ENCODE measurements around the gene EIF4G1.

Gene EIF4G1

GRCh38 chr3:184368586-184369183, 54.3 kb downstream of the EIF4G1 start:
- no peak for DNase-seq (ENCODE audit: low read depth in 3 of 3)

- peak in 2 of 3 donors; percentile 41 to 48 for DNase-seq (ENCODE audit: low read depth in 3 of 3)
Measured at GRCh38 chr3:184371570-184372018, 57.2 kb downstream of the EIF4G1 start.

- no peak for DNase-seq (ENCODE audit: low read depth in 3 of 3)
Measured at GRCh38 chr3:184372296-184372821, 58.0 kb downstream of the EIF4G1 start.

GRCh38 chr3:184372911-184373310, 58.5 kb downstream of the EIF4G1 start:
- no peak for DNase-seq (ENCODE audit: low read depth in 3 of 3)

- no peak for DNase-seq (ENCODE audit: low read depth in 3 of 3)
Measured at GRCh38 chr3:184373422-184373821, 59.0 kb downstream of the EIF4G1 start.

GRCh38 chr3:184375747-184376461, 61.5 kb downstream of the EIF4G1 start:
- DNase-seq (ENCODE audit: low read depth in 3 of 3): no peak

- no peak for DNase-seq (ENCODE audit: low read depth in 3 of 3)
Measured at GRCh38 chr3:184377374-184377773, 63.0 kb downstream of the EIF4G1 start.

- no peak for DNase-seq (ENCODE audit: low read depth in 3 of 3)
Measured at GRCh38 chr3:184377882-184378445, 63.6 kb downstream of the EIF4G1 start, which contains the start of gene THPO. Gene THPO, minus strand, starts transcription at chr3:184378207. Its CDS starts 1,948 bp downstream, at chr3:184376259.

- no peak for DNase-seq (ENCODE audit: low read depth in 3 of 3)
Measured at GRCh38 chr3:184378651-184379357, 64.4 kb downstream of the EIF4G1 start.

- DNase-seq (ENCODE audit: low read depth in 3 of 3): no peak
Measured at GRCh38 chr3:184379358-184380184, 65.2 kb downstream of the EIF4G1 start, which contains the start of gene CHRD. Gene CHRD, plus strand, starts transcription at chr3:184380054. Its CDS starts 265 bp downstream, at chr3:184380319.

GRCh38 chr3:184380185-184380626, 65.8 kb downstream of the EIF4G1 start:
- DNase-seq (ENCODE audit: low read depth in 3 of 3): no peak

GRCh38 chr3:184380627-184381260, 66.3 kb downstream of the EIF4G1 start:
- DNase-seq (ENCODE audit: low read depth in 3 of 3): no peak

GRCh38 chr3:184381261-184382224, 67.1 kb downstream of the EIF4G1 start:
- DNase-seq (ENCODE audit: low read depth in 3 of 3): no peak

- no peak for DNase-seq (ENCODE audit: low read depth in 3 of 3)
Measured at GRCh38 chr3:184382326-184383032, 68.1 kb downstream of the EIF4G1 start.

GRCh38 chr3:184383033-184383740, 68.8 kb downstream of the EIF4G1 start:
- DNase-seq (ENCODE audit: low read depth in 3 of 3): no peak

GRCh38 chr3:184384342-184384741, 69.9 kb downstream of the EIF4G1 start:
- no peak for DNase-seq (ENCODE audit: low read depth in 3 of 3)

Data from stimulated activated CD4-positive, alpha-beta T cell treated with anti-CD3 and anti-CD28 coated beads, TNF-alpha, amount 100 ng/mL, for 48 hours (primary cell).